PFSK-1 (cell line): Measurements from ENCODE around the gene ANKRD30B.

ENCODE experiments used
- POLR2AphosphoS5 ChIP-seq: IDR thresholded peaks from 2 replicates; pipeline ENCODE4 v1.6.1; 2012; ENCODE audit warnings: low read depth, mild to moderate bottlenecking, control low read depth, low read length, moderate library complexity
- SIN3A ChIP-seq: IDR thresholded peaks from 2 replicates; pipeline ENCODE4 v1.6.1; 2012; ENCODE audit warnings: mild to moderate bottlenecking, low read length, moderate library complexity, borderline replicate concordance; ENCODE audit not compliant: insufficient read depth
- TAF1 ChIP-seq: IDR thresholded peaks from 2 replicates; pipeline ENCODE4 v1.6.1; 2012; ENCODE audit warnings: low read length, control low read depth, borderline replicate concordance; ENCODE audit not compliant: insufficient read depth
- TF ChIP-seq, protein P1 (sequence below), 2 experiments: IDR thresholded peaks; 2 replicates each; pipeline versions ENCODE4 v1.6.1 to v1.8.0; 2011 to 2012; ENCODE audit warnings: low read depth in 2 of 2, low read length in 2 of 2, control low read depth in 1 of 2, inconsistent platforms in 1 of 2, mild to moderate bottlenecking in 1 of 2, moderate library complexity in 1 of 2; ENCODE audit not compliant: insufficient read depth in 1 of 2

- TF ChIP-seq POLR2AphosphoS5 (no peak), SIN3A (no peak), TAF1 (no peak)
- TF ChIP-seq, protein P1, sequence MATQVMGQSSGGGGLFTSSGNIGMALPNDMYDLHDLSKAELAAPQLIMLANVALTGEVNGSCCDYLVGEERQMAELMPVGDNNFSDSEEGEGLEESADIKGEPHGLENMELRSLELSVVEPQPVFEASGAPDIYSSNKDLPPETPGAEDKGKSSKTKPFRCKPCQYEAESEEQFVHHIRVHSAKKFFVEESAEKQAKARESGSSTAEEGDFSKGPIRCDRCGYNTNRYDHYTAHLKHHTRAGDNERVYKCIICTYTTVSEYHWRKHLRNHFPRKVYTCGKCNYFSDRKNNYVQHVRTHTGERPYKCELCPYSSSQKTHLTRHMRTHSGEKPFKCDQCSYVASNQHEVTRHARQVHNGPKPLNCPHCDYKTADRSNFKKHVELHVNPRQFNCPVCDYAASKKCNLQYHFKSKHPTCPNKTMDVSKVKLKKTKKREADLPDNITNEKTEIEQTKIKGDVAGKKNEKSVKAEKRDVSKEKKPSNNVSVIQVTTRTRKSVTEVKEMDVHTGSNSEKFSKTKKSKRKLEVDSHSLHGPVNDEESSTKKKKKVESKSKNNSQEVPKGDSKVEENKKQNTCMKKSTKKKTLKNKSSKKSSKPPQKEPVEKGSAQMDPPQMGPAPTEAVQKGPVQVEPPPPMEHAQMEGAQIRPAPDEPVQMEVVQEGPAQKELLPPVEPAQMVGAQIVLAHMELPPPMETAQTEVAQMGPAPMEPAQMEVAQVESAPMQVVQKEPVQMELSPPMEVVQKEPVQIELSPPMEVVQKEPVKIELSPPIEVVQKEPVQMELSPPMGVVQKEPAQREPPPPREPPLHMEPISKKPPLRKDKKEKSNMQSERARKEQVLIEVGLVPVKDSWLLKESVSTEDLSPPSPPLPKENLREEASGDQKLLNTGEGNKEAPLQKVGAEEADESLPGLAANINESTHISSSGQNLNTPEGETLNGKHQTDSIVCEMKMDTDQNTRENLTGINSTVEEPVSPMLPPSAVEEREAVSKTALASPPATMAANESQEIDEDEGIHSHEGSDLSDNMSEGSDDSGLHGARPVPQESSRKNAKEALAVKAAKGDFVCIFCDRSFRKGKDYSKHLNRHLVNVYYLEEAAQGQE (IDR thresholded peaks at IDR 0.05; ENCODE audit: insufficient read depth in 1 of 2, low read depth in 2 of 2, low read length in 2 of 2), result no peak
Observed at GRCh38 chr18:14769381-14769780, 21.4 kb downstream of the ANKRD30B start.
